HUDEP-2 (cell line): ENCODE measurements around the gene HNRNPH1.
A peak's percentile ranks its signal among the peaks of the same experiment; 100 is the strongest.

Experiments used
- DNase-seq, 76 experiments: peaks; one replicate each; lab custom pipeline; 2025; ENCODE audit not compliant: unreplicated experiment in 76 of 76; lab: John Stamatoyannopoulos, UW

Gene HNRNPH1

GRCh38 chr5:179623906-179624741, 653 bp upstream of the HNRNPH1 start:
- DNase-seq = peak in 44 of 76 experiments; percentile 8 to 93 (median 40)

- DNase-seq = no peak
Measured at GRCh38 chr5:179621551-179622214, 1.8 kb downstream of the HNRNPH1 start.

GRCh38 chr5:179620703-179621350, 2.6 kb downstream of the HNRNPH1 start:
- DNase-seq = peak in 9 of 76 experiments; percentile 15 to 44 (median 29)

GRCh38 chr5:179620293-179620692, 3.2 kb downstream of the HNRNPH1 start:
- DNase-seq = peak in 1 of 76 experiments; percentile 13

GRCh38 chr5:179619776-179620175, 3.7 kb downstream of the HNRNPH1 start:
- no peak for DNase-seq

GRCh38 chr5:179618923-179619554, 4.4 kb downstream of the HNRNPH1 start:
- no peak for DNase-seq

GRCh38 chr5:179617930-179618329, 5.5 kb downstream of the HNRNPH1 start:
- no peak for DNase-seq

- no peak for DNase-seq
Measured at GRCh38 chr5:179616002-179616594, 7.4 kb downstream of the HNRNPH1 start.

GRCh38 chr5:179615203-179615602, 8.3 kb downstream of the HNRNPH1 start:
- no peak for DNase-seq

GRCh38 chr5:179614745-179615144, 8.7 kb downstream of the HNRNPH1 start:
- DNase-seq = no peak

GRCh38 chr5:179613460-179614071, 9.9 kb downstream of the HNRNPH1 start:
- peak in 2 of 76 experiments; percentile 20 to 23 for DNase-seq

GRCh38 chr5:179612577-179613459, 10.7 kb downstream of the HNRNPH1 start:
- peak in 10 of 76 experiments; percentile 12 to 41 (median 21) for DNase-seq

GRCh38 chr5:179610903-179611265, 12.6 kb downstream of the HNRNPH1 start:
- DNase-seq = no peak

- DNase-seq = peak in 1 of 76 experiments; percentile 8
Measured at GRCh38 chr5:179610109-179610902, 13.2 kb downstream of the HNRNPH1 start.

- DNase-seq = no peak
Measured at GRCh38 chr5:179609834-179610108, 13.7 kb downstream of the HNRNPH1 start.

GRCh38 chr5:179608131-179608581, 15.3 kb downstream of the HNRNPH1 start:
- no peak for DNase-seq

GRCh38 chr5:179607160-179607931, 16.1 kb downstream of the HNRNPH1 start:
- peak in 1 of 76 experiments; percentile 16 for DNase-seq

- DNase-seq = no peak
Measured at GRCh38 chr5:179606910-179607159, 16.6 kb downstream of the HNRNPH1 start.
